DMS 273 (cell line): ENCODE data around the gene ANKRD31.
"Not testable (repeated sequence)": the region's sequence is repeated elsewhere in the genome, so short reads cannot be mapped to it uniquely, and the experiment has no call there.

Experiments used
- DNase-seq: peaks from one replicate; lab custom pipeline; 2025; ENCODE audit not compliant: unreplicated experiment; lab: John Stamatoyannopoulos, UW

Gene ANKRD31

DNA sequence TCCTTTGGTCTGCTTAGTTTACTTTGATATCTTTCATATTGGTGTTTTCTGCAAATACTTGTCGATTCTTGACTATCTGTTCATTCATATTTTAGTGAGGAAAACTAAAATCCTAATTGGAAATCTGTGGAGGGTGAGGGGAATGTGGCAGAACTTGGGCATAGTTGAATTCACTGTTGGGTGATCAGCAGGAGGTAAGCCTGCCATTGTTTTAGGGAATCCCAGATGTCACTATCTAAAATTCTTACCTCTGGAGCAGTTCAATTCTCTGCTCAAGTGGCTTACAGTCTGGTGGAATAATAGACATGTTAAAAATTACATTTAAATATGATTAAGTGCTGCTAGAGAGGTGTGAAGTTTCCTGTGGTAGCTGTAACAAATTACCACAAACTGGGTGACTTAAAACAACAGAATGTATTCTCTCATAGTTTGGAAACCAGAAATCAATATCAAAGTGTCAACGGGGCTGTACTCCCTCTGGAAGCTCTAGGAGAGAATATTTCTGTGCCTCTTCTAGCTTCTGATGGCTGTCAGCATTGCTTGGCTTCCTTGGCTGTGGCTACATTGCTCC is 94.0 kb downstream of the ANKRD31 start:
- no peak for DNase-seq

DNA sequence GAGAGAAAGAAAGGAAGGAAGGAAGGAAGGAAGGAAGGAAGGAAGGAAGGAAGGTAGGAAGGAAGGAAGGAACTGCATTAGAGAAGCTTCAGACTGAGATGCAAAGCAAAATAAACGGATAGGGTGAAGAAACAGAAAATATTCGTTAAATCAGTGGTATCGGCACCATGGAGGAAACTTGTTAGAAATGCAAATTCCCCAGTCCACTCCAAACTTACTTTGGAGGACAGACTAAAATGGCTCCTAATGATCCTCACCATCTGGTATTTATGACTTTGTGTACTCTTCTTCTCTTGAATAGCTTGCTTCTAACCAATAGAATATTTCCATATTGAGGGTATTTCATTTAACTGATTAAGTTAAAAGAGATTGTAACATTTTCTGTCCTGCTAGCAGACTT is 96.4 kb downstream of the ANKRD31 start:
- DNase-seq = no peak

DNA sequence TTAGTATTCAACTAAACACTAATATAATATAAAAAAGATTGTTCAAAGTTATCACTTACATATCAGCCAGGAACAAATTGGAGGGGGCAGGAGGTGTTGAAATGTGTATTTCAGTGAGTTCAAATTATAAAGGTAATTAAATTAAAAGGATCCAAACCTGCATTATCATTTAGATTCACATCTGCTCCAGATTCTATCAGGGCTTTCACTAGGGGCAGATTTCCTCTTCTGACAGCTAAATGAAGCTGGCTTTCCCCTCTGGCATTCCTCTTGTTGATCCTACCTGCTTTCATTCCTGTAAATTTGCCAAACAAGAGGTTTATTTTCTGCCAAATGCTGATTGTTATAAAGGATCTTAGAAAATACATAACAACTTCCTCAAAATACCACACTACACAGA is 98.0 kb downstream of the ANKRD31 start:
- no peak for DNase-seq

DNA sequence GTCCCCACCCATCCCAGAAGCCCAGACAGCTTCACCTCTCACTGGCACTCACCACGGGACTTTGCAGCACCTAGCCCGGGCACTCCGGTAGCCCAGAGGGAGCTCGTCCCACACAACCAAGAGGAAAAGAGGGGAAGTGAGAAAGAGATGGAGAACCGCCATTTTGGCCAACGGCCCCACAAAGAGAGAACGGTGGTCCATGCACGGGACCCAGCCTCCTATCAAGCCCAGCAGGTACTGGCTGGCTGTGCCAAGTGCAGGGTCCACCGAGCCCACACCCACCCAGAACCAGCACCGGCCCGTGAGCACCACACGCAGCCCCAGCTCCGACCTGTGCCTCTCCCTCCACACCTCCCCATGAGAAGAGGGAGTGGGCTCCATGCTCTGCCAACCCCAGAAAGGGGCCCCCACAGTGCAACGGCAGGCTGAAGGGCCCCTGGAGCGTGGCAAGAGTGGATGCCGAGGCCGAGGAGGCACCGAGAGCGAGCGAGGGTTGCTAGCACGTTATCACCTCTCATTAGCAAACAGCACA is 105.8 kb downstream of the ANKRD31 start:
- no peak for DNase-seq

DNA sequence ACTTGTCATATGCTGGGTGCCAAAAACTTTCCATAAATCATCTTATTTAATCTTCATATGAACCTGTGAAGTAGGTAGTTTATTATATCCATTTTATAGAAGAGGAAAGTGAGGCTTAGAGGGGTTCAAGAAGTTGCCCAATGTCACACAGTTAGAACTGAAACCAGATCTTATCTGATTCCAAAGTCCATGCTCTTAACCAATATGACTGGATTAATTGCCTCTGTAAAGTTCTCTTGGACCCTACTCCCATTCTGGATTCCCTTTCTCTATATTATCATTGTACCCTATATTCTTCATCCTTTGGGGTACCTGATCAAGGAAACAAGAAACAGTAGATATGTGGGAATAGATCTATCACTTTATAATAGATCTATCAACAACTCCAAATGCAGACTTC is 119.8 kb downstream of the ANKRD31 start:
- DNase-seq = no peak

DNA sequence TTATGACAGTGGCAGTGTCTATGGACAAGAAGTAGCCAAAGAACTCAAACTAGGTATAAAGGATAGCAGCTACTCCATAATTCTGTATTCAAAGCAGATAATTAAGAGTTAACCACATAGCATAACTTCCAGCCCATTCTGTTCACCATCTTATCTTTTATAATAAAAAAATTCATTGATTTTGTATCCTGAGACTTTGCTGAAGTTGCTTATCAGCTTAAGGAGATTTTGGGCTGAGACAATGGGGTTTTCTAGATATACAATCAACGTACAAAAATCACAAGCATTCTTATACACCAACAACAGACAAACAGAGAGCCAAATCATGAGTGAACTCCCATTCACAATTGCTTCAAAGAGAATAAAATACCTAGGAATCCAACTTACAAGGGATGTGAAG is 122.4 kb downstream of the ANKRD31 start:
- DNase-seq = not testable (repeated sequence)

DNA sequence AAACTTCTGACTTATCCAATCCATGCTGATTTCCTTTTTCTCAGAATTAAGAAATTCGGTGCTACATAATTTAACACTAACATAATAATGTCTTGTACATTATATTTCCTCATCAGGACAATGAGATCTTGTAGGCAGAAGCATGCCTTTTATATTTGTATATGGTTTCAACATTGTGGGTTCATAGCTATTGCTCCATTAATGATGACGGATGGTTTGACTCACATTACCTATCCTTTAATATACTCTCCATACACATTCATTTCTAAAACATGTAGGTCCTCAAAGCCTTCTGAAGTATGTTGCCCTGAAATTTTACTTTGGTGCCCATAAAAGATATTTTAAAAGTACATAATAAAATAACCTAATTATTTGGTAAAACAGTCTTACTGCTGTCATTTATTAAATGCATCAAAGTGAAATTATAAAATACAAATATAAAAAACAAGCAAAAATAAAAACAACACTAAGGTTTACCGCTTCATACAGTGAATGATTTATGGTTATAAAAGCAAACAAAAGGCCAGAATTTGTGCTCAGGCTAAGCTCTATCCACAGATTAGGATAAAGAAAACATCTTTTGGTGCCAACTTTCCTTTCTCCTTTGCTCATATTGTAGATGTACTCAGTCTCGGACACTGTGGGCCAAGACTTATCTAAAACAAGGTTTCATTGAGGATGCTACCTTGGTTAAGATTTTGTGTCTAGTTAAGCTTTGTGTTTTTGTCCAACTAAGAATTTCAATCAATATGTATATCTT is 123.1 kb downstream of the ANKRD31 start:
- no peak for DNase-seq

DNA sequence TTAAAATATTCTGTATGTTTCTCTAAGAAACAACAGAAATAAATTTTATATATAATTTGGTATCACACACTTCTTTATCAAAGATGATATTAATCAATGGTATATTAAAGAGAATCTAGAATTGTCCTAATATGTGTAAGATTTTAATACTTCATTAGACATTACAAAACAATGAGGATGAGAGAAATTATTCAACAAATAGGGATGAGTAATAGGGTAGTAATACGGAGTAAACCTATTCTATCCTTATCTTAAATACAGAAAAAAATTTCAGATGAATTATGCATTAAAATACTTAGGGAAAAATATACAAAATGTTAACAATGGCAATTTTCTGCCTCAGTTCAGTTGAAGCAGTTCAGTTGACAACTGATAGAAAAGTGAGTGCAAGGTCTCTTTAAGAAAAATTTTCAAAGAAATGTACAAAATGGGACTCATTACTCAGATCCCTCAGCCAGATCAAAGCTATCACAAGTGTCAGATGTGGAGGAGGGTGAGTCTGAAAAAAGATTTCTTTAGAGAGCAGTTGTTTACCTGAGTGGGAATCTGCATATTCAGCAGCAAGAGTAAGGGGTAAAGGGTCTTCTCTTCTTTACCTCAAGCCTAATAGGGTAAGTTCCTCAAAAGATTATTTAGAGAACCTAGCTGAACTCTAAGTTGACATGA is 127.6 kb downstream of the ANKRD31 start:
- no peak for DNase-seq

DNA sequence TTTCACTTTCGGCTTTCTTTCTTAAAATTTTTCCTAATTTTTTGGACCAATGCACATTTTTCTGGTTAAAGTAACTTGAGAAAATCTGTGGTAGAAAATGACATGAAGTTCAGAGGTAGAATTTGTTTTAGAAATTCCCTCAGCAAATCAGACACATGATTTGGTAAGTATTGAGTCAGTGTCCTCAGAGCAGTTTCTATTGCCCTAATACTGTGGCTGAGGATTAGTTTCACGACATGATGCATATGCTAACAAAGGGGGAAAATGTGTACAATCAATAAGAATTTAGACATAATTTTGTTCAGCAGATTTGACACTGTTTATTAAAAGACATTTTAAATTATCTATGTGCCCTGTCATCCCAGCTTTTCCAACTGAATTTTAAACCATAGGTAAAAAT is 128.2 kb downstream of the ANKRD31 start:
- DNase-seq = no peak

DNA sequence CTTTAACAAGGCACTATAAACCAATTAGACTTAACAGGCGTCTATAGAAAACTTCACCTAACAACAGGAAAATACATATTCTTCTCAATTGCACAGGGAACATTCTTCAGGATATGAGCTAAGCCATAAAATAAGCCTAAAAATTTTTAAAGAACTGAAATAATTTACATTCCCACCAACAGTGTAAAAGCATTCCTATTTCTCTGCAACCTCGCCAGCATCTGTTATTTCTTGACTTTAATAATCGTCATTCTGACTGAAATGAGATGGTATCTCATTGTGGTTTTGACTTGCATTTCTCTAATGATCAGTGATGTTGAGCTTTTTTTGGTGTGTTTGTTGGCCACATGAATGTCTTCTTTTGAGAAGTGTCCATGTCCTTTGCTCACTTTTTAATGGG is 140.7 kb downstream of the ANKRD31 start:
- not testable (repeated sequence) for DNase-seq

DNA sequence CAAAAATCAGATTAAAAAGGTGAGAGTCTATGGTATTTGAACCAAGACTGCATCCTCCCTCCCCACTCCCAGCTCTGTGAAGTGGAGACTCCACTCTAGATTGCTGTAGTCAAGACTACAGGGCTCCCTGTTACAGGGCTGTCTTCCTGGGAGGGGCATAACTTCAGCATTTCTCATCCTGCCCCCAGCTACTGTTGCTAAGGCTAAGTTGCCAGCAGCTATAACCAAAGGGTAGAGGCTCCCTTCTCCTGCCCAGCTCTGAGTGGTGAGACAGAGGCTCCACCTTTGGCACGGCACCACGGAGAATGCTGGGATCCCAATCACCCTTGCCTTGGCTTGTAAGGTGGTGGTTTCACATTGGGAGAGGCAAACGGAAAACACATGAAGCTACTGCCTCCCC is 145.1 kb downstream of the ANKRD31 start:
- DNase-seq = no peak

DNA sequence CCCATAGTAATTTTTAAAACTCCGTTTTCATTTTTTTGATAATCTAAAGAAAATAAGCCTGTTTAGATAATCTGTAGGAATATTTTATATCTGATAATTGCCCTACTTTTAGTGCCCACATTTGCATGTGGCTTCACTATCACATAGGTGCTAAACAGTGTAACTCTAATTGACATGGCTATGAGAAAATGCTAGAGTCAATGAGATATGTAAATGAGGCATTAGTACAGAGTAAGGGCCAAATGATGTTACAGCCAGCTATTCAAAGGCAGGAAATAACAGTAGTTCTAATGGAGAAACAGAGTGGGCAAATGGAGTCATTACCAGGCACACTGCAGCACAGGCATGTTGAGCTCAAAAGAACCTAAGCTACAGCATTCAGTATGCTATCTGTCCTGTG is 147.0 kb downstream of the ANKRD31 start:
- DNase-seq = no peak

DNA sequence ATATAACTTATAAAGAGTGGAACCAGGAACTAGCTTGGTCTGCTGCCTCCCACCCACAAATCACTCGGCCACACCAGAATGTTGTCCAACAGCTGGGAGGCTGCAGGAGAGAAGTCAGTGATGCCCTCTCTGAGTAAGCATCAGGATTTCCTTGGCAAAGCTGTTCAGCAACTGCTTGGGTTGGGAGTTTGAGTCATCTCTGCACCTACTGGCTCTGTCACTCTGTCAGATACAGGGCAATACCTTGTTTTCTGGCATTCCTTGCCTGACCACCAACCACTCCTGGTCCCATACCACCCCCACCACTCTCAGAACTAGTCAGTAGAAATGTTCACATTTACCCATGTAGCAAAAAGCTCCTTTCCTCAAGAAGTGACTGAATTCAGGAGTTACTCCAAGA is 147.5 kb downstream of the ANKRD31 start:
- no peak for DNase-seq

DNA sequence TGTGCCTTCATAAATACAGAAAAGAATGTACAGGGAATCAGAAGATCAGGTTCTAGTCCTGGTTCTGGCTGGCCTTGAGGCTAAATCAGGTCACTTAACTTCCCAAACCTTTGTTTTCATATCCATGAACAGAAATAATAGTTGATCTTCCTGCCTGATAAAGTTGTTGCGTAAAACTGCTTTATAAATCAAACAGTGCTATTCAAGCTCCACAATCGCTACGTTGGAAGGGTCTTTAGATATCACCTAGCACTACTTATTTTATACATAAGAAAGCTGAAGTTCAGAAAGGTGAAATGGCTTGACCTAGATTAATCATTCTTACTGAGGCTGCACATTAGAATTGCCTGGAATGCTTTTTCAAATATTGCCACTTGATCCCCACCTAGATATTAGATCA is 148.0 kb downstream of the ANKRD31 start:
- DNase-seq = no peak

DNA sequence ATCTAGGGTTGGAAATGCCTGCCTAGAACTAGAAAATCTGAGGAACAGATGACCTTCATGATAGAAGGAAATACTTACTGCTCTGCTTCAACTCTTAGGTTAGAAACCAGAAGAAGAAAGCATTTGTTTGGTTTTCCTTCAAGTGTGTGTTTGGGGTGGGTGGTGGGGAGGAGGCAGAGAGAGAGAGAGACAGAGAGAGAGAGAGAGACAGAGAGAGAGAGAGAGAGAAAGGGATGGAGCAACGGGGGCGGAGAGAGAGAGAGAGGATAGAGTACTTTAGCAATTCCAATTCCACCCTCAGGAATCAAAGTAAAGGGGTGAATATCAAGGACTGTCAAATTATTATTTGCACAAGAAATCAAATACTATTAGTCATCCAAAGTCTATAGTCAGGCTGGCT is 155.2 kb downstream of the ANKRD31 start:
- no peak for DNase-seq

DNA sequence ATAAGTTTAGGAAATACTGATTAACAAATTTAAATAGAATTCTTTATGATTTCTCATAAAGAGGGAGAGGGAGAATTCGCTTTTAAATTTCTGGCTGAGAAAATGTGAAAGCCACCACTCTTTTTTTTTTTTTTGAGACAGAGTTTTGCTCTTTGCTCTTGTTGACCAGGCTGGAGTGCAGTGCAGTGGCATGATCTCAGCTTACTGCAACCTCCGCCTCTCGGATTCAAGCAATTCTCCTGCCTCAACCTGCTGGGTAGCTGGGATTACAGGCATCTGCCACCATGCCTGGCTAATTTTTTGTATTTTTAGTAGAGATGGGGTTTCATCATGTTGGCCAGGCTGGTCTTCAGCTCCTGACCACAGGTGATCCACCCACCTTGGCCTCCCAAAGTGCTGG is 157.3 kb downstream of the ANKRD31 start:
- not testable (repeated sequence) for DNase-seq

DNA sequence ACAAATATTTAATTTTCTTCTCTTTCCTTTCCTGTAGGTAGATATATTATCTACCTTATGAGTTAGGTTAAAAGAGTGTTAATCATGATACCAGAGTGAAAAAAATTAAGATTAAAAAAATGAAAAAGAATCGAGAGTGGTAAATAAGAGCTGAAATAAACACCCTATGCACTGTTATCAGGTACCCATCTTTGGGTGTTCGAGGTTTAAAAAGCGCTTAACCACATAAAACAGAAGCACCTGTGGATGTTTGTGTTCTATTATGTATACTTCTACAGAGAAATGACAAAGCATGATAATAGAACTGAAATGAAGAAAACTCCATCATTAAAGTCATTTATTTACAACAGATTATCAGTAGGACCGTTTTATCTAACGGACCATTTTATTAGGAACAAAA is 158.7 kb downstream of the ANKRD31 start:
- no peak for DNase-seq

DNA sequence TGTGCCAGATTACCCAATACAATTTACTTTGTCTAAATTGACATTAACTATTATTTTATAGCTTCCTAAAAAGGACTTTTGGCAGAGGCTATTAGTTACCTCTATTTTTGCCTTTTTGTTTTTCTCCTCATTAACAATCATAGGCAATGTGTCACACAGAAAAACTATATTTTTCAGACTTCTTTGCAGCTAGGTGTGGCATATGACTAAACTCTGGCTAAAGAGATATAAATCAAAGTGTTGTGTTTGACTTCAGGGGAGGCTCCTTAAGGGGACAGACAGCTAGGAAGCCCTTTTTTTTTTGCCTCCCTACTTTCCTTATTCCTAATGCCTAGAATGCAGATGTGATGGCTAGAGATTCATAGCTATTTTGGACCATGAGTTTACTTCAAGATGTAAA is 164.6 kb downstream of the ANKRD31 start:
- DNase-seq = no peak

DNA sequence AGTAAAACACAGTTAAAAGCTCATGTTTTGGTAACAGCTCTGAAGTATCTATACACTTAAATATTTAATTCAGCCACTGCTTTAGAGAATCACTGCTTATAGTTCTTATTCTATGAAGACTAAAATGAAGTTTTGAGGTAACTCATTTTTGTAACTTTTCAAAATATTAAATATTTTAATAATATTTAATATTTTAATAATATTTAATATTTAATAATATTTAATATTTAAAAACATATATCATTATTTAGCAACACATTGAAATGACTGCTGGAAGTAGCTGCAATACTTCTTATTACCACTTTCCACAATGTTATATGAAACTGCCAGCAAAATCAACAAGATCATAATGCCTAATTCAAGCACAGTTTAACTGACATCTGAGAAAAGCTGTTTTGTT is 165.6 kb downstream of the ANKRD31 start:
- DNase-seq = no peak

DNA sequence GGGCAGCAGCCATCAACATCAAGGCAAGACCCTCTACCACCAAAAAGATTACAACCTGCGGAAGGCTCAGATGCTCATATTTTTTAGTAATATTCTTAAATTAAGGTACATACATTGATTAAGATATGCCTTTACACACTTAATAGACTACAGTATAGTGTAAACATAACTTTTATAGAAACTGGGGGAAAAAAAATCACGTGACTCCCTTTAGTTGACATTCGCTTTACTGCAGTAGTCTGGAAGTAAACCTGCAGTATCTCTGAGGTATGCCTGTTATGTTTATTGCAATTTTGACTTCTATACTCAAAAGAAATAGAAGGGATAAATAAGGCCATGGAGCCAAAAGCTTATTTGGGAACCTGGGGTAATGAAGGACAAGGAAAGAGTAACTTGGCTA is 169.2 kb downstream of the ANKRD31 start:
- no peak for DNase-seq

DNA sequence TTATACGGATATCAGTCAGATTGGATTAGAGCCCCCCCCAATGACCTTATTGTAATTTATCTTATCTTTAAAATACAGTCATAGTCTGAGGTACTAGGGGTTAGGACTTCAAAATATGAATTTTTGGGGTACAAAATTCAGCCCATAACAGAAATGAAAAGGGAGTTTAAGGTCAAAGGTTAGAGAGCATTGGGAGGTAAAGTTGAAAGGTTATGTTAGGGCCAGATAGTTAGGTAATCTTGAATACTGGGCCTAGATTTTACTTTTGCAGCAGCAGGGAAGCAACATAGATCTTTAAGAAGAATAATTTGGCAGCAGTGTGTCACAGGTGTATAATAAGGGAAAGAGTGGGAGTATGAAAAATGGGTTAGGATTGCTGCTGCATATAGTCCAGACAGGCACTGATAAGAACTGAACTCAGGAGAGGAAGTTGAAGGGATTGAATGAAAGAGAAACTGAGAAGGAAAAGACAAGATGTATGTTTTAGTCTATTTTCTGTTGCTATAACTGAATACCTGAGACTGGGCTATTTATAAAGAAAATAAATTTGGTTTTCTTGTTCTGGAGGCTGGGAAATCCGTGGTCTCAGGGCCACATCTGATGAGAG is 173.7 kb downstream of the ANKRD31 start:
- DNase-seq = no peak
